ENCODE results near the gene RABIF. TPM values are rescaled to one million over a fixed set of nuclear protein-coding genes. Genes with fewer than 3 reads are reported as not detected.

The RABIF gene
- total and polyA plus RNA-seq, 10 of the 15 experiments (the other 5 are each of a cell fraction or from before 2014, with no cell fraction given), result 4.7 to 18.2 (median 8.8) TPM

DNA sequence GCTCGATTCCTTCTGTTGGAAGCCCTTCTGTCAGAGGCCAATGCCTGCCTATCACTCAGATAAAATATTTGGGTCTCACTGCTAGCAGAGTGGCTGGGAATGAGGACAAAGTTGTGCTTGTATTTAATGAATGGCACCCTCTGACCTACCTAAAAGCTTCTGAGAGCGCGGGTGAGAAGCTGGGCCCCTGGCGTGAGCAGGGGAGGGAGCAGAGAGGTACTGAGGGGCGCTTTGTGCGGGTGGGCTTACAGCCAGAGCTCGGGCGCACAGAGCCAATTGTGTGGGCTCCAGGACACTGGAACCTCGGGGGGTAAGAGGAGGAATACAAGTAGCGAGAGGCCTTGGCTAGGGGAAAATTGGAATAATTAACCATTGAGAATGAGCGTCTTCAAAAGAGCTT lies 45.9 kb downstream of the RABIF start (continued):
- TF ChIP-seq, protein P1, sequence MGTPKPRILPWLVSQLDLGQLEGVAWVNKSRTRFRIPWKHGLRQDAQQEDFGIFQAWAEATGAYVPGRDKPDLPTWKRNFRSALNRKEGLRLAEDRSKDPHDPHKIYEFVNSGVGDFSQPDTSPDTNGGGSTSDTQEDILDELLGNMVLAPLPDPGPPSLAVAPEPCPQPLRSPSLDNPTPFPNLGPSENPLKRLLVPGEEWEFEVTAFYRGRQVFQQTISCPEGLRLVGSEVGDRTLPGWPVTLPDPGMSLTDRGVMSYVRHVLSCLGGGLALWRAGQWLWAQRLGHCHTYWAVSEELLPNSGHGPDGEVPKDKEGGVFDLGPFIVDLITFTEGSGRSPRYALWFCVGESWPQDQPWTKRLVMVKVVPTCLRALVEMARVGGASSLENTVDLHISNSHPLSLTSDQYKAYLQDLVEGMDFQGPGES (IDR thresholded peaks at IDR 0.05), result no peak
- TF ChIP-seq, protein P2, sequence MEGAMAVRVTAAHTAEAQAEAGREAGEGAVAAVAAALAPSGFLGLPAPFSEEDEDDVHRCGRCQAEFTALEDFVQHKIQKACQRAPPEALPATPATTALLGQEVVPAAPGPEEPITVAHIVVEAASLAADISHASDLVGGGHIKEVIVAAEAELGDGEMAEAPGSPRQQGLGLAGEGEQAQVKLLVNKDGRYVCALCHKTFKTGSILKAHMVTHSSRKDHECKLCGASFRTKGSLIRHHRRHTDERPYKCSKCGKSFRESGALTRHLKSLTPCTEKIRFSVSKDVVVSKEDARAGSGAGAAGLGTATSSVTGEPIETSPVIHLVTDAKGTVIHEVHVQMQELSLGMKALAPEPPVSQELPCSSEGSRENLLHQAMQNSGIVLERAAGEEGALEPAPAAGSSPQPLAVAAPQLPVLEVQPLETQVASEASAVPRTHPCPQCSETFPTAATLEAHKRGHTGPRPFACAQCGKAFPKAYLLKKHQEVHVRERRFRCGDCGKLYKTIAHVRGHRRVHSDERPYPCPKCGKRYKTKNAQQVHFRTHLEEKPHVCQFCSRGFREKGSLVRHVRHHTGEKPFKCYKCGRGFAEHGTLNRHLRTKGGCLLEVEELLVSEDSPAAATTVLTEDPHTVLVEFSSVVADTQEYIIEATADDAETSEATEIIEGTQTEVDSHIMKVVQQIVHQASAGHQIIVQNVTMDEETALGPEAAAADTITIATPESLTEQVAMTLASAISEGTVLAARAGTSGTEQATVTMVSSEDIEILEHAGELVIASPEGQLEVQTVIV (IDR thresholded peaks at IDR 0.05; ENCODE audit: borderline replicate concordance, partially characterized antibody), result no peak
- TF ChIP-seq NFYB (IDR thresholded peaks at IDR 0.05; ENCODE audit: insufficient read depth, low read depth, low read length), result no peak

DNA sequence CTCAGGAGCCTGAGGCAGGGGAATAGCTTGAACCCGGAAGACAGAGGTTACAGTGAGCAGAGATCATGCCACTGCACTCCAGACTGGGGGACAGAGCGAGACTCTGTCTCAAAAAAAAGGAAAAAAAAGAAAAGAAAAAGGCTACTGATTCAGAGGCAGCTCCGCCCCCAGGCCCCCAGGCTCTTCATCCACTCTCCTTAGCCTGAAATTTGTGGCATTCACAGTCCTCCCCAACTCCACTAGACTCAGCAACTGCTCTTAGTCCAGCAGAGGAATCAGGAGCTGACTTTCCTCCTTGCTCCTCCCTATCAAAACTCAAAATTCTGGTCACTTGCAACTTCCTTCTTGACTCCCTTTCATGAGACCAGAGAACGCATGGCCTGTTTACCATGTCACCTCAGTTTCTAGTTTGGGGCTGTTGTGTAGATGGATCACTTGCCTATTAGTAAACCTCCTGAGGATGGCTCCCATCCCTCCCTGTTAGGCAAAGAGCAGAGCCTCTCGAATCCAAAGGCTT lies 51.1 kb downstream of the RABIF start:
- Histone ChIP-seq H4K20me1 (ENCODE audit: control insufficient read depth, insufficient read depth) (no peaks in the 10 kb centered on the region), H3K4me1 (ENCODE audit: control insufficient read depth, insufficient read depth, low read length) (peaks cover 10% of the 10 kb centered on the region), H3K4me3 (no peak overlapping the region), H3K27me3 (replicated peaks in 1 of 2; ENCODE audit: control insufficient read depth in 2 of 2, insufficient read depth in 2 of 2, low read length in 1 of 2) (no peaks in the 10 kb centered on the region), H3K4me2 (ENCODE audit: control insufficient read depth, insufficient read depth) (no peak overlapping the region), H3K36me3 (ENCODE audit: control insufficient read depth in 2 of 2, insufficient read depth in 2 of 2, low read length in 1 of 2) (no peaks in the 10 kb centered on the region), H3K79me2 (ENCODE audit: control insufficient read depth, insufficient read depth, low read length) (no peaks in the 10 kb centered on the region), H3K27ac (ENCODE audit: control insufficient read depth, insufficient read depth) (no peak overlapping the region), H3K9me3 (replicated peaks; ENCODE audit: control insufficient read depth, insufficient read depth, low read length) (no peaks in the 10 kb centered on the region), H3K9ac (ENCODE audit: control insufficient read depth, insufficient read depth, low read length) (no peak overlapping the region), H2AFZ (ENCODE audit: control insufficient read depth, low read depth, low read length) (no peak overlapping the region)
- intact Hi-C loops (cut with micrococcal nuclease; ENCODE audit: unreplicated experiment), result no loop called here
- ChIA-PET CTCF (no interaction called here), RAD21 (ENCODE audit: unreplicated experiment) (no interaction called here), SMC1A (ENCODE audit: uncharacterized antibody, unreplicated experiment) (interaction anchor here (1.4 kb wide), 1 partner anchor 12 kb away, joined by 4 read pairs; no protein-coding TSS in a partner anchor), POLR2A (no interaction called here)
- TF ChIP-seq FOS (IDR thresholded peaks at IDR 0.05; ENCODE audit: borderline replicate concordance, extremely low read depth, insufficient read length) (no peak), NFIC (IDR thresholded peaks at IDR 0.05; ENCODE audit: low read depth, low read length) (no peak), SREBF1 (IDR thresholded peaks at IDR 0.05; ENCODE audit: low read length) (no peak), EZH2 (IDR thresholded peaks at IDR 0.05; ENCODE audit: borderline replicate concordance, control insufficient read depth, low read depth, low read length) (no peak), STAT3 (IDR thresholded peaks at IDR 0.05; ENCODE audit: low read depth, low read length) (no peak), CBX5 (IDR thresholded peaks at IDR 0.05; ENCODE audit: low read depth) (no peak), ESRRA (IDR thresholded peaks at IDR 0.05; ENCODE audit: low read length) (no peak), ZBED1 (IDR thresholded peaks at IDR 0.05; ENCODE audit: borderline replicate concordance) (no peak), TCF7 (IDR thresholded peaks at IDR 0.05; ENCODE audit: borderline replicate concordance) (no peak), BHLHE40 (IDR thresholded peaks at IDR 0.05; ENCODE audit: borderline replicate concordance in 1 of 2, low read depth in 2 of 2, low read length in 1 of 2) (no peak)
- TF ChIP-seq, protein P3, sequence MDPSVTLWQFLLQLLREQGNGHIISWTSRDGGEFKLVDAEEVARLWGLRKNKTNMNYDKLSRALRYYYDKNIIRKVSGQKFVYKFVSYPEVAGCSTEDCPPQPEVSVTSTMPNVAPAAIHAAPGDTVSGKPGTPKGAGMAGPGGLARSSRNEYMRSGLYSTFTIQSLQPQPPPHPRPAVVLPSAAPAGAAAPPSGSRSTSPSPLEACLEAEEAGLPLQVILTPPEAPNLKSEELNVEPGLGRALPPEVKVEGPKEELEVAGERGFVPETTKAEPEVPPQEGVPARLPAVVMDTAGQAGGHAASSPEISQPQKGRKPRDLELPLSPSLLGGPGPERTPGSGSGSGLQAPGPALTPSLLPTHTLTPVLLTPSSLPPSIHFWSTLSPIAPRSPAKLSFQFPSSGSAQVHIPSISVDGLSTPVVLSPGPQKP (IDR thresholded peaks at IDR 0.05; ENCODE audit: low read depth, low read length), result no peak
- TF ChIP-seq, protein P4, sequence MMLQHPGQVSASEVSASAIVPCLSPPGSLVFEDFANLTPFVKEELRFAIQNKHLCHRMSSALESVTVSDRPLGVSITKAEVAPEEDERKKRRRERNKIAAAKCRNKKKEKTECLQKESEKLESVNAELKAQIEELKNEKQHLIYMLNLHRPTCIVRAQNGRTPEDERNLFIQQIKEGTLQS (IDR thresholded peaks at IDR 0.05; ENCODE audit: borderline replicate concordance, extremely low read depth, low read depth, low read length), result no peak
- 24% methylated on average over 4 of the region's 5 CpGs for WGBS (ENCODE audit: insufficient coverage, insufficient replicate concordance, low lambda C conversion rate, missing lambda C conversion rate)
- in situ Hi-C loops (cut with MboI), result no loop called here
- BruUV-seq (replicated peaks), result no TSS peak
- no peak for ATAC-seq
- no peak for FAIRE-seq
- no peak for DNase-seq (ENCODE audit: low read depth, low spot score)

All from GM12878 (cell line).